T-cell (primary cell): Measurements from ENCODE around the gene DNAJC30. TPM values are rescaled to one million over a fixed set of nuclear protein-coding genes. Genes with fewer than 3 reads are reported as not detected.

Experiments used
- ATAC-seq, 4 experiments: fragments of 200-7000 bp in 3 of 4; fragments of 150-1000 bp in 1 of 4; cut with Tn5 transposase; replicated peaks in 1 of 4; 1 replicate in 3 of 4; 2 replicates in 1 of 4; pipeline ENCODE4 v1.10.0; 2021; ENCODE audit warnings: moderate library complexity in 3 of 4, mild to moderate bottlenecking in 2 of 4, moderate number of reproducible peaks in 1 of 4
- CTCF ChIA-PET, 2 donors: fragments of 300-600 bp; sonication (Branson Sonifier 250); formaldehyde crosslinking; loops; one replicate each; lab custom pipeline; 2022; ENCODE audit warnings: antibody characterized with exemption in 2 of 2; lab: Charles Lee
- POLR2A ChIA-PET, 2 donors: fragments of 300-600 bp; sonication (Branson Sonifier 250); formaldehyde crosslinking; loops; one replicate each; lab custom pipeline; 2022; ENCODE audit warnings: antibody characterized with exemption in 2 of 2; lab: Charles Lee
- DNase-seq, 35 experiments: peaks; one replicate each; pipeline versions ENCODE4 v3.0.0 to v3.0.0-alpha.2; 2013 to 2023
- H3K27ac ChIP-seq: one replicate; pipeline ENCODE4 v1.5.1; 2013; ENCODE audit warnings: low read length
- H3K27me3 ChIP-seq, 2 experiments: replicated peaks in 1 of 2; 1 replicate in 1 of 2; 2 replicates in 1 of 2; pipeline versions ENCODE4 v1.6.1 to v1.7.0; 2013; ENCODE audit warnings: low read length in 1 of 2, mixed read lengths in 1 of 2; ENCODE audit not compliant: control insufficient read depth in 2 of 2, insufficient read depth in 2 of 2; ENCODE audit errors: extremely low read depth in 1 of 2
- H3K36me3 ChIP-seq, 2 donors: 1 replicate in 1 of 2; 2 replicates in 1 of 2; pipeline versions ENCODE4 v1.6.1 to v1.7.0; 2013; ENCODE audit warnings: low read length in 1 of 2; ENCODE audit not compliant: control insufficient read depth in 2 of 2, insufficient read depth in 1 of 2; ENCODE audit errors: extremely low read depth in 1 of 2
- H3K4me1 ChIP-seq, 2 experiments: 1 replicate in 1 of 2; 2 replicates in 1 of 2; pipeline versions ENCODE4 v1.6.1 to v1.7.0; 2013; ENCODE audit warnings: low read length in 2 of 2, mixed read lengths in 1 of 2; ENCODE audit not compliant: insufficient read depth in 2 of 2, control insufficient read depth in 1 of 2; ENCODE audit errors: extremely low read depth in 1 of 2
- H3K4me3 ChIP-seq, 2 donors: 1 replicate in 1 of 2; 2 replicates in 1 of 2; pipeline versions ENCODE4 v1.5.1 to v1.7.0; 2013; ENCODE audit warnings: mild to moderate bottlenecking in 2 of 2, low read length in 1 of 2, moderate library complexity in 1 of 2; ENCODE audit not compliant: control insufficient read depth in 1 of 2; ENCODE audit errors: extremely low read depth in 1 of 2
- H3K9me3 ChIP-seq: 2 replicates; pipeline ENCODE4 v1.7.0; 2013
- H3K27ac Mint-ChIP-seq, 2 donors: one replicate each; pipeline ENCODE4 v1.8.0; 2020 to 2021; ENCODE audit warnings: mild to moderate bottlenecking in 2 of 2, mixed read lengths in 2 of 2
- H3K27me3 Mint-ChIP-seq, 2 donors: one replicate each; pipeline ENCODE4 v1.8.0; 2021 to 2022; ENCODE audit warnings: mixed read lengths in 2 of 2
- H3K36me3 Mint-ChIP-seq: one replicate; pipeline ENCODE4 v1.8.0; 2021; ENCODE audit warnings: mixed read lengths
- H3K4me1 Mint-ChIP-seq, 3 donors: one replicate each; pipeline ENCODE4 v1.8.0; 2020 to 2022; ENCODE audit warnings: mixed read lengths in 3 of 3, mild to moderate bottlenecking in 1 of 3
- H3K4me3 Mint-ChIP-seq, 3 donors: one replicate each; pipeline ENCODE4 v1.8.0; 2020 to 2022; ENCODE audit warnings: mild to moderate bottlenecking in 3 of 3, mixed read lengths in 3 of 3, moderate library complexity in 3 of 3
- H3K9me3 Mint-ChIP-seq, 3 donors: one replicate each; pipeline ENCODE4 v1.8.0; 2020 to 2022; ENCODE audit warnings: mixed read lengths in 3 of 3
- WGBS: methylation state at CpG from one replicate; pipeline ENCODE4 v1.1.5; 2013; ENCODE audit warnings: missing lambda C conversion rate; ENCODE audit not compliant: insufficient coverage; 5-methylcytosine and 5-hydroxymethylcytosine counted together
- total RNA-seq, 35 experiments: library from RNA in 6 of 35; stranded (reverse) in 6 of 35; fragments of 120-200 nt in 1 of 35; gene quantifications; one replicate each; pipeline versions ENCODE4 v1.2.1 to v1.2.4 and lab custom pipeline; 2013 to 2026

Gene DNAJC30
- total RNA-seq, 5 donors from 2014 or later (not counting 1 experiment from before 2014, with no cell fraction given) = 9.1 to 16.4 (median 14.7) TPM

- WGBS = 2% methylated on average over 57 of the region's 96 CpGs
- CTCF ChIA-PET = interaction anchor here (0.9 kb wide), 2 partner anchors 112 to 113 kb away, joined by 5 to 6 read pairs; no protein-coding TSS in a partner anchor
- DNase-seq (peak in 34 of 35 experiments; percentile 35 to 87 (median 60)), ATAC-seq (peak; percentile 79 to 87 (median 84))
- Histone ChIP-seq H3K4me3 (peak within 1 kb of the TSS; percentile 73 to 82), H3K36me3 (no peaks in the 10 kb centered on the region), H3K4me1 (peaks cover 14 to 42% of the 10 kb centered on the region in 2 experiments), H3K27me3 (peaks cover 5 to 29% of the 10 kb centered on the region in 2 experiments), H3K27ac (no peak within 1 kb of the TSS), H3K9me3 (no peaks in the 10 kb centered on the region)
- Mint-ChIP-seq H3K4me1 (peaks cover 25 to 33% (median 26%) of the 10 kb centered on the region in 3 donors), H3K27me3 (peaks cover 2 to 5% of the 10 kb centered on the region in 2 donors), H3K27ac (peak within 1 kb of the TSS; percentile 36 to 78), H3K9me3 (no peaks in the 10 kb centered on the region), H3K36me3 (no peaks in the 10 kb centered on the region), H3K4me3 (peak within 1 kb of the TSS; percentile 74 to 87 (median 86))
- POLR2A ChIA-PET = interaction anchor here in 1 of 2 donors (0.6 kb wide), 1 partner anchor 98 kb away, joined by 3 read pairs; no protein-coding TSS in a partner anchor
Measured at GRCh38 chr7:73718905-73719805, 35.9 kb upstream of the DNAJC30 start, which contains the start of gene STX1A. Gene STX1A, minus strand, starts transcription at chr7:73719669. Its CDS starts 38 bp downstream, at chr7:73719631.

- ChIA-PET POLR2A (no interaction called here), CTCF (interaction anchor here in 1 of 2 donors (0.9 to 1.3 kb wide), 2 partner anchors 17 to 20 kb away, joined by 4 to 7 read pairs; partner anchors contain the start of gene ABHD11)
- Histone ChIP-seq H3K4me3 (peak overlapping the region; percentile 73 to 82), H3K4me1 (peaks cover 14 to 42% of the 10 kb centered on the region in 2 experiments), H3K9me3 (no peaks in the 10 kb centered on the region), H3K36me3 (no peaks in the 10 kb centered on the region), H3K27me3 (peaks cover 5 to 29% of the 10 kb centered on the region in 2 experiments), H3K27ac (peak overlapping the region; percentile 23)
- Mint-ChIP-seq H3K27me3 (peaks cover 2 to 5% of the 10 kb centered on the region in 2 donors), H3K36me3 (no peaks in the 10 kb centered on the region), H3K4me3 (peak overlapping the region; percentile 72 to 86 (median 86)), H3K9me3 (no peaks in the 10 kb centered on the region), H3K27ac (no peak overlapping the region), H3K4me1 (peaks cover 25 to 33% (median 26%) of the 10 kb centered on the region in 3 donors)
- peak in 4 of 35 experiments; percentile 24 to 45 (median 36) for DNase-seq
- ATAC-seq = no peak
- 26% methylated on average over 5 of the region's 9 CpGs for WGBS
Measured at GRCh38 chr7:73718438-73718881, 35.2 kb upstream of the DNAJC30 start.

GRCh38 chr7:73717991-73718405 lies 34.7 kb upstream of the DNAJC30 start:
- Histone ChIP-seq H3K27ac (peak overlapping the region; percentile 23), H3K36me3 (no peaks in the 10 kb centered on the region), H3K4me3 (peak overlapping the region; percentile 73 to 82), H3K4me1 (peaks cover 14 to 42% of the 10 kb centered on the region in 2 experiments), H3K9me3 (no peaks in the 10 kb centered on the region), H3K27me3 (peaks cover 5 to 29% of the 10 kb centered on the region in 2 experiments)
- Mint-ChIP-seq H3K9me3 (no peaks in the 10 kb centered on the region), H3K27me3 (peaks cover 2 to 5% of the 10 kb centered on the region in 2 donors), H3K36me3 (no peaks in the 10 kb centered on the region), H3K4me1 (peaks cover 26 to 34% (median 26%) of the 10 kb centered on the region in 3 donors), H3K27ac (peak overlapping the region; percentile 35 to 78), H3K4me3 (peak overlapping the region; percentile 72 to 86 (median 86))
- 2% methylated on average over 7 of the region's 10 CpGs for WGBS
- DNase-seq (peak; percentile 40 to 79 (median 60)), ATAC-seq (peak; percentile 71 to 82 (median 74))
- CTCF ChIA-PET = interaction anchor here in 1 of 2 donors (0.9 to 1.3 kb wide), 2 partner anchors 17 to 20 kb away, joined by 4 to 7 read pairs; partner anchors contain the start of gene ABHD11
- POLR2A ChIA-PET = no interaction called here

- ChIA-PET CTCF (interaction anchor here (0.6 to 1.3 kb wide), 4 partner anchors 11 to 21 kb away, joined by 3 to 7 read pairs (median 4); partner anchors contain the start of gene ABHD11 (in 1 of the 2)), POLR2A (interaction anchor here in 1 of 2 donors (0.6 kb wide), 1 partner anchor 21 kb away, joined by 4 read pairs; no protein-coding TSS in a partner anchor)
- Mint-ChIP-seq H3K9me3 (no peaks in the 10 kb centered on the region), H3K4me1 (peaks cover 26 to 38% (median 30%) of the 10 kb centered on the region in 3 donors), H3K27ac (peak overlapping the region in 1 of 2 donors; percentile 22), H3K36me3 (no peaks in the 10 kb centered on the region), H3K27me3 (peaks cover 2 to 5% of the 10 kb centered on the region in 2 donors), H3K4me3 (peak overlapping the region; percentile 72 to 86 (median 86))
- Histone ChIP-seq H3K9me3 (no peaks in the 10 kb centered on the region), H3K27me3 (peaks cover 5 to 29% of the 10 kb centered on the region in 2 experiments), H3K4me3 (peak overlapping the region in 1 of 2 donors; percentile 82), H3K36me3 (no peaks in the 10 kb centered on the region), H3K4me1 (peaks cover 14 to 42% of the 10 kb centered on the region in 2 experiments), H3K27ac (no peak overlapping the region)
- DNase-seq (no peak), ATAC-seq (no peak)
- WGBS = 86% methylated on average over 4 of the region's 13 CpGs
Measured at GRCh38 chr7:73717025-73717807, 34.0 kb upstream of the DNAJC30 start.

GRCh38 chr7:73716318-73716890 lies 33.2 kb upstream of the DNAJC30 start:
- no peaks in the 10 kb centered on the region for H3K36me3 ChIP-seq
- POLR2A ChIA-PET = interaction anchor here in 1 of 2 donors (0.6 kb wide), 1 partner anchor 21 kb away, joined by 4 read pairs; no protein-coding TSS in a partner anchor
- no peak overlapping the region for H3K4me3 ChIP-seq
- H3K27ac ChIP-seq = no peak overlapping the region
- Mint-ChIP-seq H3K4me3 (no peak overlapping the region), H3K9me3 (no peaks in the 10 kb centered on the region), H3K27me3 (peaks cover 2 to 5% of the 10 kb centered on the region in 2 donors), H3K4me1 (peaks cover 26 to 38% (median 30%) of the 10 kb centered on the region in 3 donors), H3K36me3 (no peaks in the 10 kb centered on the region), H3K27ac (no peak overlapping the region)
- no peak for ATAC-seq
- DNase-seq = no peak
- H3K4me1 ChIP-seq = peaks cover 14 to 42% of the 10 kb centered on the region in 2 experiments
- H3K27me3 ChIP-seq = peaks cover 3 to 29% of the 10 kb centered on the region in 2 experiments
- CTCF ChIA-PET = interaction anchor here (0.6 to 0.7 kb wide), 2 partner anchors 10 to 12 kb away, joined by 3 read pairs; no protein-coding TSS in a partner anchor
- 92% methylated on average over 4 of the region's 4 CpGs for WGBS
- no peaks in the 10 kb centered on the region for H3K9me3 ChIP-seq
